ENCODE measurements around the gene ZSCAN9.
A peak's percentile ranks its signal among the peaks of the same experiment; 100 is the strongest.

Gene ZSCAN9

GRCh38 chr6:28266563-28266961, 41.5 kb downstream of the ZSCAN9 start:
- DNase-seq (ENCODE audit: low read depth in 2 of 3, low spot score in 1 of 3): no peak

- DNase-seq (ENCODE audit: low read depth in 2 of 3, low spot score in 1 of 3): peak; percentile 72 to 86 (median 76)
Measured at GRCh38 chr6:28266962-28267694, 42.1 kb downstream of the ZSCAN9 start, which contains the start of gene ZSCAN26. ZSCAN26 (plus strand) TSS chr6:28267143; CDS start chr6:28271920, 4,777 bp downstream.

GRCh38 chr6:28267695-28268059, 42.6 kb downstream of the ZSCAN9 start:
- DNase-seq (ENCODE audit: low read depth in 2 of 3, low spot score in 1 of 3): no peak

- no peak for DNase-seq (ENCODE audit: low read depth in 2 of 3, low spot score in 1 of 3)
Measured at GRCh38 chr6:28269492-28269891, 44.4 kb downstream of the ZSCAN9 start.

- no peak for DNase-seq (ENCODE audit: low read depth in 2 of 3, low spot score in 1 of 3)
Measured at GRCh38 chr6:28274888-28275287, 49.8 kb downstream of the ZSCAN9 start.

- no peak for DNase-seq (ENCODE audit: low read depth in 2 of 3, low spot score in 1 of 3)
Measured at GRCh38 chr6:28277746-28278145, 52.7 kb downstream of the ZSCAN9 start.

GRCh38 chr6:28280595-28281287, 55.7 kb downstream of the ZSCAN9 start:
- DNase-seq (ENCODE audit: low read depth in 2 of 3, low spot score in 1 of 3): no peak

- DNase-seq (ENCODE audit: low read depth in 2 of 3, low spot score in 1 of 3): peak in 2 of 3 donors; percentile 32 to 54
Measured at GRCh38 chr6:28281288-28282064, 56.4 kb downstream of the ZSCAN9 start, which contains the start of gene PGBD1. PGBD1 (plus strand) TSS chr6:28281572; CDS start chr6:28283814, 2,242 bp downstream.

GRCh38 chr6:28282926-28283325, 57.9 kb downstream of the ZSCAN9 start:
- no peak for DNase-seq (ENCODE audit: low read depth in 2 of 3, low spot score in 1 of 3)

Measured in stimulated activated CD4-positive, alpha-beta T cell treated with anti-CD3 and anti-CD28 coated beads, Interleukin-12 subunit alpha, Interleukin-12 subunit beta, amount 100 ng/mL, for 48 hours (primary cell).